OCI-LY3 (cell line): ENCODE measurements around the gene SLC8A1.

Experiments
- CTCF ChIP-seq: fragments of 200-600, 300-600 bp; sonication (generic); IDR thresholded peaks from 2 replicates; pipeline ENCODE4 v1.5.1; 2014; ENCODE audit warnings: antibody characterized with exemption, low read length, low read depth
- EZH2phosphoT487 ChIP-seq: fragments of 200-600 bp; shearing (Covaris generic); IDR thresholded peaks from 2 replicates; pipeline ENCODE4 v1.6.1; 2018; ENCODE audit warnings: antibody characterized with exemption, mixed run types, low read depth

- TF ChIP-seq CTCF (no peak), EZH2phosphoT487 (no peak)
These were observed 355.5 kb downstream of the SLC8A1 start for GRCh38 chr2:40096360-40096759.
